SU-DHL-6 (cell line): ENCODE data around the gene CTXND1.

Source experiments
- EZH2phosphoT487 ChIP-seq: fragments of 200-600 bp; sonication (generic), shearing (Covaris generic); conservative IDR thresholded peaks from 2 replicates; pipeline ENCODE4 v1.6.1; 2018; ENCODE audit warnings: mild to moderate bottlenecking, antibody characterized with exemption, low read length, moderate library complexity, mixed read lengths
- TF ChIP-seq, protein P1 (sequence below): fragments of 200-600 bp; sonication (generic); IDR thresholded peaks from one replicate; pipeline ENCODE4 v1.5.1; 2017; ENCODE audit warnings: antibody characterized with exemption, mild to moderate bottlenecking, low read length, moderate library complexity; ENCODE audit not compliant: insufficient read depth, poor library complexity, severe bottlenecking

DNA sequence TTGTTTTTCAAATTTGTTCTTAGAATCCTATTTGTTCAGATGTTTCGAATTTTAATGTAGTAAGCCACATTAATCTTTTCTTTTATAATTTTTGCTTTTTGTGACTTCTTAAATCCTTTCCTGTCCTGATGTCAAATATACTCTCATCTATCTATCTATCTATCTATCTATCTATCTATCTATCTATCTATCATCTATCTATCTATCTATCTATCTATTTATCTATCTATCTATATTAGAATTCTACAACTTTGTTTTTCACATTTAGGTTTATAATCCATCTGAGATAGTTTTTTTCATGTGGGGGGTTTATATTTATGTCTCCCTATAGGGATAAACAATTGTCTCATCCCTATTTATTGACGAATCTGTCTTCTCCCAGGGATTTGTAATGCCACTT, 32.1 kb downstream of the CTXND1 start:
- TF ChIP-seq, protein P1, sequence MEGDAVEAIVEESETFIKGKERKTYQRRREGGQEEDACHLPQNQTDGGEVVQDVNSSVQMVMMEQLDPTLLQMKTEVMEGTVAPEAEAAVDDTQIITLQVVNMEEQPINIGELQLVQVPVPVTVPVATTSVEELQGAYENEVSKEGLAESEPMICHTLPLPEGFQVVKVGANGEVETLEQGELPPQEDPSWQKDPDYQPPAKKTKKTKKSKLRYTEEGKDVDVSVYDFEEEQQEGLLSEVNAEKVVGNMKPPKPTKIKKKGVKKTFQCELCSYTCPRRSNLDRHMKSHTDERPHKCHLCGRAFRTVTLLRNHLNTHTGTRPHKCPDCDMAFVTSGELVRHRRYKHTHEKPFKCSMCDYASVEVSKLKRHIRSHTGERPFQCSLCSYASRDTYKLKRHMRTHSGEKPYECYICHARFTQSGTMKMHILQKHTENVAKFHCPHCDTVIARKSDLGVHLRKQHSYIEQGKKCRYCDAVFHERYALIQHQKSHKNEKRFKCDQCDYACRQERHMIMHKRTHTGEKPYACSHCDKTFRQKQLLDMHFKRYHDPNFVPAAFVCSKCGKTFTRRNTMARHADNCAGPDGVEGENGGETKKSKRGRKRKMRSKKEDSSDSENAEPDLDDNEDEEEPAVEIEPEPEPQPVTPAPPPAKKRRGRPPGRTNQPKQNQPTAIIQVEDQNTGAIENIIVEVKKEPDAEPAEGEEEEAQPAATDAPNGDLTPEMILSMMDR, result no peak
- TF ChIP-seq EZH2phosphoT487, result no peak
